Astrocyte (in vitro differentiated cells and primary cell): ENCODE measurements around the gene DOCK1. TPM values are rescaled to one million over a fixed set of nuclear protein-coding genes. Genes with fewer than 3 reads are reported as not detected.

Experiments used
- DNase-seq: peaks from one replicate; pipeline ENCODE4 v3.0.0-alpha.2; 2010; ENCODE audit warnings: low read depth
- FAIRE-seq: peaks from 2 replicates; lab custom pipeline; 2011; peaks lifted over from hg19 to GRCh38; lab: Jason Lieb, UNC
- H2AFZ ChIP-seq: 2 replicates; pipeline ENCODE4 v1.6.0; 2012; ENCODE audit warnings: low read depth, low read length, inconsistent platforms
- H3K27ac ChIP-seq: 2 replicates; pipeline ENCODE4 v1.5.1; 2011; ENCODE audit warnings: low read depth, low read length, inconsistent platforms
- H3K27me3 ChIP-seq: 2 replicates; pipeline ENCODE4 v1.6.0; 2011; ENCODE audit warnings: low read length, inconsistent platforms; ENCODE audit not compliant: insufficient read depth
- H3K36me3 ChIP-seq: 2 replicates; pipeline ENCODE4 v1.5.1; 2011; ENCODE audit warnings: low read length, inconsistent platforms; ENCODE audit not compliant: insufficient read depth
- H3K4me1 ChIP-seq: 2 replicates; pipeline ENCODE4 v1.5.1; 2011; ENCODE audit warnings: low read length, inconsistent platforms; ENCODE audit not compliant: insufficient read depth
- H3K4me2 ChIP-seq: 2 replicates; pipeline ENCODE4 v1.6.0; 2012; ENCODE audit warnings: low read length, inconsistent platforms
- H3K4me3 ChIP-seq: 2 replicates; pipeline ENCODE4 v1.5.1; 2011; ENCODE audit warnings: low read depth, mild to moderate bottlenecking, low read length, inconsistent platforms; ENCODE audit not compliant: insufficient read depth
- H3K79me2 ChIP-seq: 2 replicates; pipeline ENCODE4 v1.6.0; 2012; ENCODE audit warnings: mild to moderate bottlenecking, low read length, inconsistent platforms; ENCODE audit not compliant: insufficient read depth
- H3K9ac ChIP-seq: 2 replicates; pipeline ENCODE4 v1.6.0; 2012; ENCODE audit warnings: mild to moderate bottlenecking, low read length, inconsistent platforms
- H3K9me3 ChIP-seq: 2 replicates; pipeline ENCODE4 v1.5.1; 2012; ENCODE audit warnings: low read depth, mild to moderate bottlenecking, low read length, inconsistent platforms; ENCODE audit not compliant: insufficient read depth
- H4K20me1 ChIP-seq: 2 replicates; pipeline ENCODE4 v1.6.0; 2012; ENCODE audit warnings: low read length, inconsistent platforms; ENCODE audit not compliant: insufficient read depth
- H3K27ac Mint-ChIP-seq: one replicate; pipeline ENCODE4 v1.8.0; 2021; ENCODE audit warnings: mild to moderate bottlenecking, mixed read lengths; ENCODE audit not compliant: unreplicated experiment
- H3K27me3 Mint-ChIP-seq: one replicate; pipeline ENCODE4 v1.8.0; 2021; ENCODE audit warnings: low read depth, mixed read lengths; ENCODE audit not compliant: unreplicated experiment
- H3K36me3 Mint-ChIP-seq: one replicate; pipeline ENCODE4 v1.8.0; 2021; ENCODE audit warnings: low read depth, mixed read lengths; ENCODE audit not compliant: unreplicated experiment
- H3K4me1 Mint-ChIP-seq: one replicate; pipeline ENCODE4 v1.8.0; 2021; ENCODE audit warnings: low read depth, mixed read lengths; ENCODE audit not compliant: unreplicated experiment
- H3K4me3 Mint-ChIP-seq: one replicate; pipeline ENCODE4 v1.8.0; 2021; ENCODE audit warnings: mild to moderate bottlenecking, moderate library complexity, mixed read lengths; ENCODE audit not compliant: unreplicated experiment
- H3K9me3 Mint-ChIP-seq: one replicate; pipeline ENCODE4 v1.8.0; 2021; ENCODE audit warnings: mild to moderate bottlenecking, mixed read lengths; ENCODE audit not compliant: unreplicated experiment
- CTCF ChIP-seq: IDR thresholded peaks from 2 replicates; pipeline ENCODE4 v1.5.1; 2011; ENCODE audit warnings: low read depth, mild to moderate bottlenecking, inconsistent platforms, low read length, moderate library complexity; ENCODE audit not compliant: insufficient read depth
- EZH2 ChIP-seq: IDR thresholded peaks from 2 replicates; pipeline ENCODE4 v1.6.1; 2012; ENCODE audit warnings: mild to moderate bottlenecking, low read length, inconsistent platforms; ENCODE audit not compliant: insufficient read depth
- total RNA-seq: library from RNA; stranded (reverse); gene quantifications from 2 replicates; pipeline ENCODE4 v1.2.1, GENCODE V29; 2021

Gene DOCK1
- total RNA-seq, 1 donor from 2014 or later = 42.5 TPM

- no peak for DNase-seq
- no peak for TF ChIP-seq CTCF
- TF ChIP-seq EZH2 = no peak
- no peaks in the 10 kb centered on the region for H3K27me3 ChIP-seq
Observed at GRCh38 chr10:126948355-126949160, 43.3 kb downstream of the DOCK1 start.

GRCh38 chr10:126949161-126949503 lies 43.9 kb downstream of the DOCK1 start:
- Mint-ChIP-seq H3K9me3 (peaks cover 4% of the 10 kb centered on the region), H3K27me3 (no peaks in the 10 kb centered on the region), H3K4me1 (peaks cover 2% of the 10 kb centered on the region), H3K36me3 (no peaks in the 10 kb centered on the region), H3K27ac (no peak overlapping the region), H3K4me3 (no peak overlapping the region)
- no peak overlapping the region for H3K9ac ChIP-seq
- no peak overlapping the region for H3K4me3 ChIP-seq
- no peak overlapping the region for H3K27ac ChIP-seq
- no peak for DNase-seq
- peaks cover 89% of the 10 kb centered on the region for H4K20me1 ChIP-seq
- TF ChIP-seq EZH2 (no peak), CTCF (no peak)
- no peak overlapping the region for H2AFZ ChIP-seq
- FAIRE-seq = no peak
- H3K4me2 ChIP-seq = no peak overlapping the region
- no peaks in the 10 kb centered on the region for H3K4me1 ChIP-seq
- peaks cover 8% of the 10 kb centered on the region for H3K9me3 ChIP-seq
- H3K27me3 ChIP-seq = no peaks in the 10 kb centered on the region
- peaks cover 93% of the 10 kb centered on the region for H3K79me2 ChIP-seq
- no peaks in the 10 kb centered on the region for H3K36me3 ChIP-seq

More at GRCh38 chr10:126948355-126949160, 43.3 kb downstream of the DOCK1 start:
- Histone ChIP-seq H4K20me1 (peaks cover 89% of the 10 kb centered on the region), H3K4me1 (no peaks in the 10 kb centered on the region), H3K79me2 (peaks cover 93% of the 10 kb centered on the region), H3K4me3 (no peak overlapping the region), H3K9me3 (peaks cover 8% of the 10 kb centered on the region), H3K9ac (no peak overlapping the region), H3K27ac (no peak overlapping the region), H3K4me2 (no peak overlapping the region), H3K36me3 (no peaks in the 10 kb centered on the region), H2AFZ (no peak overlapping the region)
- H3K27me3 Mint-ChIP-seq = no peaks in the 10 kb centered on the region
- peaks cover 4% of the 10 kb centered on the region for H3K9me3 Mint-ChIP-seq
- H3K4me3 Mint-ChIP-seq = no peak overlapping the region
- H3K27ac Mint-ChIP-seq = no peak overlapping the region
- H3K36me3 Mint-ChIP-seq = no peaks in the 10 kb centered on the region
- no peak for FAIRE-seq
- peaks cover 2% of the 10 kb centered on the region for H3K4me1 Mint-ChIP-seq

- DNase-seq (no peak), FAIRE-seq (no peak)
- H3K4me2 ChIP-seq = no peak overlapping the region
- peaks cover 90% of the 10 kb centered on the region for H4K20me1 ChIP-seq
- Mint-ChIP-seq H3K4me3 (no peak overlapping the region), H3K4me1 (peaks cover 3% of the 10 kb centered on the region), H3K27me3 (no peaks in the 10 kb centered on the region), H3K9me3 (no peaks in the 10 kb centered on the region), H3K36me3 (no peaks in the 10 kb centered on the region), H3K27ac (no peak overlapping the region)
- H3K9me3 ChIP-seq = peaks cover 8% of the 10 kb centered on the region
- no peaks in the 10 kb centered on the region for H3K4me1 ChIP-seq
- H3K9ac ChIP-seq = no peak overlapping the region
- H3K27ac ChIP-seq = no peak overlapping the region
- H3K79me2 ChIP-seq = peaks cover 93% of the 10 kb centered on the region
- H3K27me3 ChIP-seq = no peaks in the 10 kb centered on the region
- H3K4me3 ChIP-seq = no peak overlapping the region
- TF ChIP-seq CTCF = no peak
- TF ChIP-seq EZH2 = no peak
- H2AFZ ChIP-seq = no peak overlapping the region
- no peaks in the 10 kb centered on the region for H3K36me3 ChIP-seq
Observed at GRCh38 chr10:126950401-126951105, 45.3 kb downstream of the DOCK1 start.
